ENCODE results near the gene TNNC1.

GRCh38 chr3:52443791-52444687 lies 9.8 kb downstream of the TNNC1 start:
- TF ChIP-seq ZFP3 (CRISPR knock-in tag; IDR thresholded peaks at IDR 0.05) (no peak), CSDC2 (CRISPR knock-in tag; IDR thresholded peaks at IDR 0.05) (no peak), CREB5 (CRISPR knock-in tag; IDR thresholded peaks at IDR 0.05; ENCODE audit: low read depth) (no peak), BACH2 (CRISPR knock-in tag; IDR thresholded peaks at IDR 0.05; ENCODE audit: borderline replicate concordance) (no peak), ZFP30 (CRISPR knock-in tag; IDR thresholded peaks at IDR 0.05) (no peak), ISL1 (CRISPR knock-in tag; IDR thresholded peaks at IDR 0.05) (no peak), ZNF70 (CRISPR knock-in tag; IDR thresholded peaks at IDR 0.05) (no peak), TCF4 (CRISPR knock-in tag; IDR thresholded peaks at IDR 0.05; ENCODE audit: borderline replicate concordance) (no peak), TOX (CRISPR knock-in tag; IDR thresholded peaks at IDR 0.05; ENCODE audit: borderline replicate concordance) (no peak), PATZ1 (CRISPR knock-in tag; IDR thresholded peaks at IDR 0.05; ENCODE audit: borderline replicate concordance) (no peak)
